Activated T-cell treated with anti-CD3 and anti-CD28 coated beads, Interleukin-2, amount 50 U/mL, for 24 hours (primary cell): ENCODE results near the gene PIK3CD.
A peak's percentile ranks its signal among the peaks of the same experiment; 100 is the strongest.
"Not testable (repeated sequence)": the region's sequence is repeated elsewhere in the genome, so short reads cannot be mapped to it uniquely, and the experiment has no call there.

ENCODE experiments used
- DNase-seq: peaks from one replicate; pipeline ENCODE4 v3.0.0-alpha.2; 2020
- H3K27ac Mint-ChIP-seq: 2 replicates; pipeline ENCODE4 v1.8.0; 2020; ENCODE audit warnings: mild to moderate bottlenecking, mixed read lengths
- H3K27me3 Mint-ChIP-seq: 2 replicates; pipeline ENCODE4 v1.8.0; 2020; ENCODE audit warnings: mixed read lengths
- H3K36me3 Mint-ChIP-seq: 2 replicates; pipeline ENCODE4 v1.8.0; 2020; ENCODE audit warnings: low read depth, mixed read lengths
- H3K4me1 Mint-ChIP-seq: 2 replicates; pipeline ENCODE4 v1.8.0; 2020; ENCODE audit warnings: low read depth, mixed read lengths
- H3K4me3 Mint-ChIP-seq: 2 replicates; pipeline ENCODE4 v1.8.0; 2020; ENCODE audit warnings: mild to moderate bottlenecking, moderate library complexity, mixed read lengths
- H3K9me3 Mint-ChIP-seq: 2 replicates; pipeline ENCODE4 v1.8.0; 2020; ENCODE audit warnings: mixed read lengths

Gene PIK3CD

GRCh38 chr1:9612871-9613624 is 38.5 kb upstream of the PIK3CD start:
- Mint-ChIP-seq H3K27ac (no peak overlapping the region), H3K9me3 (no peaks in the 10 kb centered on the region), H3K36me3 (peaks cover 56% of the 10 kb centered on the region), H3K27me3 (no peaks in the 10 kb centered on the region), H3K4me3 (no peak overlapping the region), H3K4me1 (no peaks in the 10 kb centered on the region)
- DNase-seq, result no peak

GRCh38 chr1:9613625-9614299 is 37.8 kb upstream of the PIK3CD start:
- DNase-seq, result no peak
- Mint-ChIP-seq H3K4me3 (no peak overlapping the region), H3K4me1 (no peaks in the 10 kb centered on the region), H3K9me3 (no peaks in the 10 kb centered on the region), H3K27me3 (no peaks in the 10 kb centered on the region), H3K36me3 (peaks cover 50% of the 10 kb centered on the region), H3K27ac (no peak overlapping the region)

- peaks cover 5% of the 10 kb centered on the region for H3K27me3 Mint-ChIP-seq
- peaks cover 33% of the 10 kb centered on the region for H3K36me3 Mint-ChIP-seq
- no peak overlapping the region for H3K27ac Mint-ChIP-seq
- peak; percentile 69 for DNase-seq
- H3K4me1 Mint-ChIP-seq, result no peaks in the 10 kb centered on the region
- H3K4me3 Mint-ChIP-seq, result no peak overlapping the region
- H3K9me3 Mint-ChIP-seq, result no peaks in the 10 kb centered on the region
Observed at GRCh38 chr1:9615316-9616063, 36.0 kb upstream of the PIK3CD start.

GRCh38 chr1:9618909-9619679 is 32.4 kb upstream of the PIK3CD start:
- Mint-ChIP-seq H3K4me1 (no peaks in the 10 kb centered on the region), H3K27ac (no peak overlapping the region), H3K4me3 (no peak overlapping the region), H3K9me3 (no peaks in the 10 kb centered on the region), H3K36me3 (peaks cover under 1% of the 10 kb centered on the region), H3K27me3 (peaks cover 7% of the 10 kb centered on the region)
- DNase-seq, result no peak

GRCh38 chr1:9621032-9621431 is 30.5 kb upstream of the PIK3CD start:
- DNase-seq, result no peak

GRCh38 chr1:9624081-9624480 is 27.4 kb upstream of the PIK3CD start:
- no peak overlapping the region for H3K27ac Mint-ChIP-seq
- no peaks in the 10 kb centered on the region for H3K9me3 Mint-ChIP-seq
- H3K4me1 Mint-ChIP-seq, result peaks cover 31% of the 10 kb centered on the region
- peaks cover 3% of the 10 kb centered on the region for H3K36me3 Mint-ChIP-seq
- H3K4me3 Mint-ChIP-seq, result no peak overlapping the region
- no peak for DNase-seq
- H3K27me3 Mint-ChIP-seq, result peaks cover 6% of the 10 kb centered on the region

More at GRCh38 chr1:9621032-9621431, 30.5 kb upstream of the PIK3CD start:
- no peak overlapping the region for H3K4me3 Mint-ChIP-seq
- no peaks in the 10 kb centered on the region for H3K9me3 Mint-ChIP-seq
- H3K4me1 Mint-ChIP-seq, result peaks cover 5% of the 10 kb centered on the region
- peaks cover 7% of the 10 kb centered on the region for H3K27me3 Mint-ChIP-seq
- H3K36me3 Mint-ChIP-seq, result no peaks in the 10 kb centered on the region
- H3K27ac Mint-ChIP-seq, result no peak overlapping the region

GRCh38 chr1:9625030-9625429 is 26.5 kb upstream of the PIK3CD start:
- H3K27me3 Mint-ChIP-seq, H3K27ac Mint-ChIP-seq, H3K36me3 Mint-ChIP-seq, DNase-seq, H3K4me3 Mint-ChIP-seq, H3K9me3 Mint-ChIP-seq: not testable (repeated sequence)
- H3K4me1 Mint-ChIP-seq, result peaks cover 35% of the 10 kb centered on the region

GRCh38 chr1:9626201-9626608 is 25.3 kb upstream of the PIK3CD start:
- Mint-ChIP-seq H3K36me3 (peaks cover 20% of the 10 kb centered on the region), H3K27me3 (no peaks in the 10 kb centered on the region), H3K4me3 (peak overlapping the region; percentile 89), H3K4me1 (peaks cover 43% of the 10 kb centered on the region), H3K9me3 (no peaks in the 10 kb centered on the region), H3K27ac (peak overlapping the region; percentile 77)
- no peak for DNase-seq

GRCh38 chr1:9628541-9629444 is 22.7 kb upstream of the PIK3CD start:
- no peaks in the 10 kb centered on the region for H3K9me3 Mint-ChIP-seq
- H3K36me3 Mint-ChIP-seq, result peaks cover 41% of the 10 kb centered on the region
- H3K4me1 Mint-ChIP-seq, result peaks cover 67% of the 10 kb centered on the region
- H3K27ac Mint-ChIP-seq, result peak overlapping the region; percentile 96
- H3K27me3 Mint-ChIP-seq, result no peaks in the 10 kb centered on the region
- DNase-seq, result peak; percentile 79
- H3K4me3 Mint-ChIP-seq, result peak overlapping the region; percentile 89

GRCh38 chr1:9629445-9630201 is 21.9 kb upstream of the PIK3CD start:
- DNase-seq, result peak; percentile 84
- Mint-ChIP-seq H3K27me3 (no peaks in the 10 kb centered on the region), H3K4me1 (peaks cover 75% of the 10 kb centered on the region), H3K36me3 (peaks cover 50% of the 10 kb centered on the region), H3K4me3 (peak overlapping the region; percentile 89), H3K9me3 (no peaks in the 10 kb centered on the region), H3K27ac (peak overlapping the region; percentile 96)

GRCh38 chr1:9630331-9631111 is 21.0 kb upstream of the PIK3CD start:
- H3K27ac Mint-ChIP-seq, result peak overlapping the region; percentile 96
- H3K36me3 Mint-ChIP-seq, result peaks cover 59% of the 10 kb centered on the region
- H3K9me3 Mint-ChIP-seq, result no peaks in the 10 kb centered on the region
- peak; percentile 66 for DNase-seq
- no peaks in the 10 kb centered on the region for H3K27me3 Mint-ChIP-seq
- peak overlapping the region; percentile 89 for H3K4me3 Mint-ChIP-seq
- peaks cover 84% of the 10 kb centered on the region for H3K4me1 Mint-ChIP-seq

- DNase-seq, result no peak
- Mint-ChIP-seq H3K9me3 (no peaks in the 10 kb centered on the region), H3K4me1 (peaks cover 80% of the 10 kb centered on the region), H3K27me3 (no peaks in the 10 kb centered on the region), H3K36me3 (peaks cover 67% of the 10 kb centered on the region), H3K4me3 (peak overlapping the region; percentile 89), H3K27ac (peak overlapping the region; percentile 96)
Observed at GRCh38 chr1:9631613-9632012, 19.9 kb upstream of the PIK3CD start.
